ENCODE results near the gene ZBTB16.

The ZBTB16 gene

DNA sequence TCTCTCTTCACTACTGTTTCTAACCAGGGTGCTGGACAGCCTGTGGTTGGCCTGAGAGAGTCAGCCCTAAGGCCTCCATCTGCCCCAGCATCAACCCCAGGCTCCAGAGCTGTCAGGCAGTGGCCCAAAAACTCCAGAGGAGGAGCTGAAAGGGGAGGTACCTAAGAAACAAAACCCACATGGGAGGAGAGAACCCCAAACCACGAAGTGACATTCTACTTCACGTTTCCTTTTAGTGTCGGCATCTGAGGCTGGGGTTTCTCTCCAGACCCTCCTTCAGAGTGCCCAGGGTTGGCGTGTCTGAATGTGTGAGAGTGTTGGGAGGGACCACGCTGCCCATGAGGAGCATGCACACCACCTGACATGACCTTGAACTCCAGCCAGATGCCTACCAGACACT, 166.8 kb downstream of the ZBTB16 start:
- TF ChIP-seq, protein P1, sequence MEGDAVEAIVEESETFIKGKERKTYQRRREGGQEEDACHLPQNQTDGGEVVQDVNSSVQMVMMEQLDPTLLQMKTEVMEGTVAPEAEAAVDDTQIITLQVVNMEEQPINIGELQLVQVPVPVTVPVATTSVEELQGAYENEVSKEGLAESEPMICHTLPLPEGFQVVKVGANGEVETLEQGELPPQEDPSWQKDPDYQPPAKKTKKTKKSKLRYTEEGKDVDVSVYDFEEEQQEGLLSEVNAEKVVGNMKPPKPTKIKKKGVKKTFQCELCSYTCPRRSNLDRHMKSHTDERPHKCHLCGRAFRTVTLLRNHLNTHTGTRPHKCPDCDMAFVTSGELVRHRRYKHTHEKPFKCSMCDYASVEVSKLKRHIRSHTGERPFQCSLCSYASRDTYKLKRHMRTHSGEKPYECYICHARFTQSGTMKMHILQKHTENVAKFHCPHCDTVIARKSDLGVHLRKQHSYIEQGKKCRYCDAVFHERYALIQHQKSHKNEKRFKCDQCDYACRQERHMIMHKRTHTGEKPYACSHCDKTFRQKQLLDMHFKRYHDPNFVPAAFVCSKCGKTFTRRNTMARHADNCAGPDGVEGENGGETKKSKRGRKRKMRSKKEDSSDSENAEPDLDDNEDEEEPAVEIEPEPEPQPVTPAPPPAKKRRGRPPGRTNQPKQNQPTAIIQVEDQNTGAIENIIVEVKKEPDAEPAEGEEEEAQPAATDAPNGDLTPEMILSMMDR (IDR thresholded peaks at IDR 0.05; ENCODE audit: borderline replicate concordance, control extremely low read depth, extremely low read depth, insufficient read depth, missing control alignments), result no peak
- DNase-seq (ENCODE audit: low spot score), result no peak
- in situ Hi-C loops (cut with MboI; ENCODE audit: low sequenced_read_pairs, unreplicated experiment), result no loop called here

DNA sequence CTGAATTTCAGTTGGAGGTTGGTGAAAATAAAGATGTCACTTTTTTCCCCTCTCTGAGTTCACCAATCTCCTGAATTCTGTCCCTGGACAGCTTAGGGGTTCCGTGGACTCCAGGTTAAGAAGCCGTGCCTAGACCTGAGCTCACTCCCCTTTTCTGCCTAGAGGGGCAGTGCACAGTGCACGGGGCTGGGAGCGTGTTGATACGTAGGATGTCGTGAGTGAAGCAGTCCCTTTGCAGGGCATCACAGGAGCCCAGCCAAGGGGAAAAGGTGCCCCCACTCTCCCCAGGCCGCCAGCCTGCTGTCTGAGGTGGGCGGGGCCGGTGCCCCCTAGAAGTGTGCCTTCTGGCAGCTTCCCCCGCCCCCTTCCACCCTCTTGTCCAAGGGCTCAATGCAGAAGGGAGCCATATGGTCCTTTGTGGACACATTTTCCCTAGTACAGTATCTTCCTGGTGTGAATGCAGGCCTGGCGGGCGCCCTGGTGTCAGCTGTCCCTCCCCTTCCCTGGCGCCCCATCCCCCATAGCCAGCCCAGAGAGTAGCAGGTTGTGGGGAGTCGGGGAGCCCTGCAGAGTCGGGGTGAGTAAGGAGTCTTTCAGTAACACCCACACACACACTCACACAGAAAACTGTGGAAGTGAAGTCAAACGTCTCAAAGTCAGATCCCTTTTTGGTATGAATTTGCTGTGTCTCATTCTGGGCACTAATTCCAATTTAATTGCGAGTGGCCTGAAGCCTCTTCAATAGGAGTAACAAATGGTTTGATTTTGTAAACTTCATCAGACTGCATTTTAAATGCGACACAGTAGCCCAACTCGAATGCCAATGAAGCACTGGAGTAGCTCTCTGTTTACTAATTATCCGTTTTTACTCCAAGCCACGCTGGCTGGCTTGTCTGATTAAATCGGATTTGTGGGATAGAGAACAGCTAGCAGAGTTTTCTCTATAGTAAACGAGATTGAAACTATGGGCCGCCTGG, 169.2 kb downstream of the ZBTB16 start:
- DNase-seq (ENCODE audit: low spot score), result no peak
- in situ Hi-C loops (cut with MboI; ENCODE audit: low sequenced_read_pairs, unreplicated experiment), result no loop called here
- TF ChIP-seq, protein P1 (IDR thresholded peaks at IDR 0.05; ENCODE audit: borderline replicate concordance, control extremely low read depth, extremely low read depth, insufficient read depth, missing control alignments), result no peak

DNA sequence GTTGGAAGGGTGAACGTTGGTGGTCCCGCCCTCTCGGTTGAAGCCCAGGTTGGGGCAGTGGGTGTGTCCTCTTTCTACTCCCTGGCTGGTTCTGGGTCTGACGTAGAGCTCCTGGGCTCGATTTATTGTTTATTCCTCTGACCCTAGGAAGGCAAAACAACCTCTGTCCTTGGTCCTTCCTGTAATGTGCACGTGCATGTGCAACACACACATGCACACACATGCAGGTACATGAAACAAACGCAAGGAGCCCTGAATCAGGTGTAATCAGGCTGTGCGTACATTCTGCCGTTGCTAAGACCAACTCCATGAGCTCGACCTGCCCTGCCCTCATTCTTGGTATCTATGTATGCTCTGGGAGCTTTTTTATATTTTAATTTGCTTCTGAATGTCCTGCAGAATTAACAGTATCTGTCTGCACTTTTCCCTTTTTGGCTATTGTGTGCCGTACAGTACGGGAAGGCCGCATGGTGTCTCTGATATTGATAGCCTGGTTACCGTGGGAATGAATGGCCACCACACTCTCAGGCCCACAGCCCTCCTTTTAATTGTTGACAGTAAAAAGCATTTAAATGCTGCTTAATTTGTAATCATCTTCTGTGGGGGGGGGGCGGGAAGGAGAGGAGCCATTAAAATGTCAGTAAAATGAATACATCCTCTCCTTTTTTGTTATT, 170.7 kb downstream of the ZBTB16 start:
- DNase-seq (ENCODE audit: low spot score), result no peak
- in situ Hi-C loops (cut with MboI; ENCODE audit: low sequenced_read_pairs, unreplicated experiment), result no loop called here
- TF ChIP-seq, protein P1 (IDR thresholded peaks at IDR 0.05; ENCODE audit: borderline replicate concordance, control extremely low read depth, extremely low read depth, insufficient read depth, missing control alignments), result no peak

DNA sequence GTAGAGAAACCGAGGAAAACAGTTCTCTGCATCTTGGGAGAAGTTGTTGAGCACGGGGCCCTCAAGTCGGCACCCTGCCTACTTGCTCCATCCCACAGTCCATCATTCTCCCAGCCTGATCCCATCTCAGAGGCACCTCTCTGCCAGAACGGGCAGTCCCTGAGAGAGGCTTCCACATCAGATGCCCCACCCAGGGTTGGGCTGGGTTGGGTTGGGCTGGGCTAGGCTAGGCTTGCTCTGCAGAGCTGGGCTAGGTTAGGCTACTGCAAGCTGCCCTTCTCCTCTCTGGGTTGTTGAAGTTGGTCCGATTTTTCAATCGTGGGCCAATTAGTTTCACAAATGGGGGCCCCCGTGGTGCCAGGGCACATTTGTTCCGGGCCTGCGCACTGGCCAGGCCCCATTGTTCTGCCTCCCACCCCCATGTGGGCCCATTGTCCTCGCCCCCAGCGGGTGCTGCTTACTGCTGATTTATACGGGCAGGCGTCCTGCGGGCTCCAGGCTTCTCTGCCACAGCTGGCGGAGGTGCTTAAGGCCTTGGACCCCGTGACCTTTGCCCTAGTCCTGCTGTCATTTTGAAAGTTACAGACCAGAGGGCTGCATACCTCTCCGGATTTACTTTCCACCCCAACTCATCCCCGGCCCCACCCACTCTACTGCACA, 173.0 kb downstream of the ZBTB16 start:
- TF ChIP-seq, protein P1 (IDR thresholded peaks at IDR 0.05; ENCODE audit: borderline replicate concordance, control extremely low read depth, extremely low read depth, insufficient read depth, missing control alignments), result no peak
- DNase-seq (ENCODE audit: low spot score), result no peak
- in situ Hi-C loops (cut with MboI; ENCODE audit: low sequenced_read_pairs, unreplicated experiment), result no loop called here

DNA sequence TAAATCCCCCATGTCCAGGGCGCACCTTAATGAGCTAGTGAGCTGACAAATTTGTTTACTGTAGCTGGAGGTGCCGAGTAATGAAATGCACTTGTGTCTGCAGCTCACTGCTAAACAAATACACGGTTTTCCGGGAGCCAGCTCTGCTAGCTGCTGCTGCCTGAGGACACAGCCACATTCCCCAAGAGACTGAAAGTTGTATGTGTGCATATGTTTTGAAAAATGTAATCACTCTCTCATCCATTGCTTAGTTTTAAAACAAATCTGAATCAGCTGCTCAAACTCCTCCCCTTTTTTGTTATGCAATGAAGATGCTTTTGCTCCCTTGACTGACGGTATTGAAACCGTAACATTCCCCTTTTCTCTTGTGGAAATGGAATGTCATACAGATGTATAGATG, 174.2 kb downstream of the ZBTB16 start:
- DNase-seq (ENCODE audit: low spot score), result no peak
- TF ChIP-seq, protein P1 (IDR thresholded peaks at IDR 0.05; ENCODE audit: borderline replicate concordance, control extremely low read depth, extremely low read depth, insufficient read depth, missing control alignments), result no peak

DNA sequence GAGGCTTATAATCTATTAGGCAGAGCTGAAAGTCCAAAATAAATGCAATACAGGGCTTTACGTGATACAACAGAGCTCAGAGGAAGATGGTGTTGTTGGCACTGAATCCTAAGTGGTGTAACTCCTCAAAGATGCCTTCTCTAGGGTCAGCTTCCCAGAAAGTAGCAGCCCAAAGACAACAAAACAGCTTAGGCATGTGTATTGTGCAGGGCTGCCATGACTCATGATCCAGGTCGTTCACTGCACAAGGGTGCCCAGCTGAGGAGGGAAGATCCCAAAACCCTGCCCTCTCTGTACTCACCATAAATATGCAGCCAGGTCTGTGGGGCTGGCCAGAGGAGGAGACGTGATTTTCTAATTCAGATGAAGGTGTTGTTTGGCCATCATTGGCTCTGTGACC, 177.3 kb downstream of the ZBTB16 start:
- TF ChIP-seq, protein P1 (IDR thresholded peaks at IDR 0.05; ENCODE audit: borderline replicate concordance, control extremely low read depth, extremely low read depth, insufficient read depth, missing control alignments), result no peak
- DNase-seq (ENCODE audit: low spot score), result no peak
- in situ Hi-C loops (cut with MboI; ENCODE audit: low sequenced_read_pairs, unreplicated experiment), result no loop called here

More for the DNA sequence above, 174.2 kb downstream of the ZBTB16 start:
- in situ Hi-C loops (cut with MboI; ENCODE audit: low sequenced_read_pairs, unreplicated experiment), result no loop called here

Measured in GM13976 (cell line).